Measurements from ENCODE around the gene ULK4.
A peak's percentile ranks its signal among the peaks of the same experiment; 100 is the strongest.

The ULK4 gene

DNA sequence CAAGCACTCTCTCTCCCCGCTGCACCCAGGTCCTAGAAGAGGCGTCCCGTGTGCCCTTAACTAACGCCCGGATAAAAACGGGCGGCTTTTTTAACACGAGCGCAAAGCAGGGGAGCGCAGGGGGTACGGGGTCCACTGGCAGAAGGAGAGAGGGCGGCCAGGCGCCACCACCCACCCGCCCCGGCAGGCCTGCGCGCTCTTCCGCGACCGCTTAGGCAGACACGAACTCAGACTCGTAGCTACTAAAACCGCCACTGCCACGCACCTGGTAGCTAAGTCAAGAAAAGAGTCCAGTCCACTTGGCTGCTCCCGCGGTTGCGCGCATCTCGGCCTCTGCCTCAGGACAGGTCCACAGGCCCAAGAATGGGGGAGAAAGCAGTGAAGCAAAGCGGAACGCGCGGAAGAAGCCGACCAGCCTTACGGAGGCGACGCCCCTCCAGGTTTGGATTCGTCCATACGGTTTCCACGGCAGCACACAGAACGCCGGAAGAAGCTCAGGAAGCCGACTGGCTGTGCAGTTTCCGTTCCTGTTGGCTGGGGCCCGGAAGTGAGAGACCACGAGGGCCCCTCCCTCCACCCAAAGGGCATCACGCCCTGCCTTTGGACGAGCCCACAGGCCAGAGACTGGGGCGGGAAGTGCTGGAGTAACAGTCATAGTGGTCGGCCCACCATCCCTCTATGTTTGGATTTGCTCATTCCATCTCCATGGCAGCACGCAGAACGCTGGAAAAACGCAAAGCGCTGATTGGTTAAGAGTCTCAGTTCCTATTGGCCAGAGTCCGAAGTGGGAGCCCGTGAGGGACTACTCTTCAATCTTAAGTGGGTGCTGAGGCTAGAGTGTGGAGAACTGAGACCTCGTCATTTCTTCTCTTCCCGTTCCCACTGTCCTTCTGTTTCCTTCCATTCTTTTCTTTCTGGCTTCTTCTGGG is at the start of gene ULK4:
Gene ULK4 (minus strand): TSS at position 353 of the 929 bp plus-strand sequence. CDS start 7,344 bp downstream, outside the sequence.
- Mint-ChIP-seq H3K9me3 (no peaks in the 10 kb centered on the region), H3K4me3 (peak within 1 kb of the TSS; percentile 93 to 99), H3K27me3 (no peaks in the 10 kb centered on the region), H3K36me3 (peaks cover 0 to 2% of the 10 kb centered on the region in 2 donors), H3K27ac (peak within 1 kb of the TSS; percentile 96), H3K4me1 (peaks cover 8 to 18% of the 10 kb centered on the region in 2 donors)
- ATAC-seq (replicated peaks) (peak; percentile 89 to 93), DNase-seq (peak; percentile 98)

- DNase-seq (no peak), ATAC-seq (replicated peaks) (no peak)
- Mint-ChIP-seq H3K27me3 (no peaks in the 10 kb centered on the region), H3K36me3 (peaks cover 10 to 16% of the 10 kb centered on the region in 2 donors), H3K4me1 (peaks cover 25 to 64% of the 10 kb centered on the region in 2 donors), H3K9me3 (no peaks in the 10 kb centered on the region), H3K27ac (no peak overlapping the region), H3K4me3 (no peak overlapping the region)
Measured at GRCh38 chr3:42010530-42010929, 48.6 kb upstream of the ULK4 start.

GRCh38 chr3:42009456-42009855 is 47.6 kb upstream of the ULK4 start:
- Mint-ChIP-seq H3K4me1 (peaks cover 22 to 53% of the 10 kb centered on the region in 2 donors), H3K9me3 (no peaks in the 10 kb centered on the region), H3K27ac (peak overlapping the region; percentile 31), H3K27me3 (no peaks in the 10 kb centered on the region), H3K4me3 (no peak overlapping the region), H3K36me3 (peaks cover under 1 to 5% of the 10 kb centered on the region in 2 donors)
- ATAC-seq (replicated peaks) (no peak), DNase-seq (no peak)

GRCh38 chr3:42007785-42008184 is 45.9 kb upstream of the ULK4 start:
- no peaks in the 10 kb centered on the region for H3K27me3 Mint-ChIP-seq

DNA sequence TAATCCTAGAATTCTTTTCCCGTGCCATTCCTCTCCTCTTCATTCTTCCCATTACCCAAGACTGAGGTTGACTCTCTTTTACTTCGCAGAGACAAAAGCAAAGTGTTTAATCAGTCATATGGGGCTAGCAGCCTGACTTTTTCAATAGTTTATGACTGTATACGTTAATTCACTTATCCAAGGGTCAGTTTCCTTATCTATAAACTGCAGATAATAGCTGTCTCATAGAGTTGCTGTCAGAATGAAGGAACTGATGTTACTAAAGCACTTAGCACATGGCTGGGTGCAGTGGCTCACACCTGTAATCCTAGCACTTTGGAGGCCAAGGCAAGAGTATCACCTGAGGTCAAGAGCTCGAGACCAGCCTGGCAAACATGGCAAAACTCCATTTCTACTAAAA is 43.5 kb upstream of the ULK4 start:
- Mint-ChIP-seq H3K4me1 (peaks cover 17 to 37% of the 10 kb centered on the region in 2 donors), H3K27me3 (no peaks in the 10 kb centered on the region), H3K27ac (no peak overlapping the region), H3K9me3 (peaks cover 2 to 4% of the 10 kb centered on the region in 2 donors), H3K36me3 (peaks cover 3 to 17% of the 10 kb centered on the region in 2 donors), H3K4me3 (no peak overlapping the region)
- ATAC-seq (replicated peaks) (no peak), DNase-seq (no peak)

More at GRCh38 chr3:42007785-42008184, 45.9 kb upstream of the ULK4 start:
- Mint-ChIP-seq H3K27ac (peak overlapping the region; percentile 9), H3K4me1 (peaks cover 22 to 48% of the 10 kb centered on the region in 2 donors), H3K9me3 (peaks cover 0 to 1% of the 10 kb centered on the region in 2 donors), H3K36me3 (peaks cover 0 to 6% of the 10 kb centered on the region in 2 donors), H3K4me3 (peak overlapping the region; percentile 4 to 10)
- peak; percentile 6 for DNase-seq
- ATAC-seq (replicated peaks): peak; percentile 35 to 50

- peaks cover 2 to 4% of the 10 kb centered on the region in 2 donors for H3K9me3 Mint-ChIP-seq
- ATAC-seq (replicated peaks) (no peak), DNase-seq (no peak)
- peaks cover 11 to 15% of the 10 kb centered on the region in 2 donors for H3K4me1 Mint-ChIP-seq
- no peak overlapping the region for H3K4me3 Mint-ChIP-seq
- peaks cover 3 to 13% of the 10 kb centered on the region in 2 donors for H3K36me3 Mint-ChIP-seq
- H3K27me3 Mint-ChIP-seq: no peaks in the 10 kb centered on the region
- H3K27ac Mint-ChIP-seq: no peak overlapping the region
Measured at GRCh38 chr3:42002790-42003189, 40.9 kb upstream of the ULK4 start.

- Mint-ChIP-seq H3K4me3 (no peak overlapping the region), H3K27ac (no peak overlapping the region), H3K9me3 (peaks cover 2 to 4% of the 10 kb centered on the region in 2 donors), H3K27me3 (no peaks in the 10 kb centered on the region), H3K36me3 (peaks cover 3 to 13% of the 10 kb centered on the region in 2 donors), H3K4me1 (peaks cover 8 to 13% of the 10 kb centered on the region in 2 donors)
- DNase-seq (no peak), ATAC-seq (replicated peaks) (no peak)
Measured at GRCh38 chr3:42001777-42002176, 39.9 kb upstream of the ULK4 start.

- Mint-ChIP-seq H3K9me3 (peaks cover 2 to 4% of the 10 kb centered on the region in 2 donors), H3K27ac (no peak overlapping the region), H3K27me3 (no peaks in the 10 kb centered on the region), H3K36me3 (peaks cover 3 to 13% of the 10 kb centered on the region in 2 donors), H3K4me1 (peaks cover 8 to 13% of the 10 kb centered on the region in 2 donors), H3K4me3 (no peak overlapping the region)
- no peak for DNase-seq
- no peak for ATAC-seq (replicated peaks)
Measured at GRCh38 chr3:41999909-42000308, 38.0 kb upstream of the ULK4 start.

- Mint-ChIP-seq H3K9me3 (peaks cover 2 to 4% of the 10 kb centered on the region in 2 donors), H3K27ac (peak overlapping the region; percentile 81), H3K4me3 (no peak overlapping the region), H3K4me1 (peaks cover 12 to 20% of the 10 kb centered on the region in 2 donors), H3K36me3 (peaks cover 3 to 12% of the 10 kb centered on the region in 2 donors), H3K27me3 (no peaks in the 10 kb centered on the region)
- ATAC-seq (replicated peaks) (peak; percentile 39 to 45), DNase-seq (no peak)
Measured at GRCh38 chr3:41997702-41998550, 36.0 kb upstream of the ULK4 start.

DNA sequence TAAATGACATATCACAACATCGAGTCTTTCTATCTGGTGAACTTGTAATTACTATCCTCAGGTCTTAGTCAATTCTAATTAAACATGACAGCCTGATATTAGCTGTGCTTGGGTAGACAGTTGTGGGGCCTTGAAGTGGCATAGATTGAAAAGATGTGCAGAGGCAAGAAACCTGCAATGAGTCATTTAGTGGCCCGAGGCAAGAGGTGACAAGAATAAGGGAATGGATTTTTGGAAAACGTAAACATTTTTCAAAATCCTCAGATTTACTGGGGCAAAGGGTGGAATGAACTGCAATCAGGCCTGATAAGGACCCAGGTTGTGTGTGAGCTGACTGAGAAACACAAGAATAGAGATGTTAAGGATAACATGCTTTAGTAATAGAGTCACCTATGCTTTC is 29.5 kb upstream of the ULK4 start:
- H3K36me3 Mint-ChIP-seq: no peaks in the 10 kb centered on the region
- DNase-seq: no peak
- no peaks in the 10 kb centered on the region for H3K9me3 Mint-ChIP-seq
- H3K4me1 Mint-ChIP-seq: peaks cover 6% of the 10 kb centered on the region in 2 donors
- ATAC-seq (replicated peaks): no peak
- no peaks in the 10 kb centered on the region for H3K27me3 Mint-ChIP-seq
- H3K27ac Mint-ChIP-seq: no peak overlapping the region
- H3K4me3 Mint-ChIP-seq: no peak overlapping the region

DNA sequence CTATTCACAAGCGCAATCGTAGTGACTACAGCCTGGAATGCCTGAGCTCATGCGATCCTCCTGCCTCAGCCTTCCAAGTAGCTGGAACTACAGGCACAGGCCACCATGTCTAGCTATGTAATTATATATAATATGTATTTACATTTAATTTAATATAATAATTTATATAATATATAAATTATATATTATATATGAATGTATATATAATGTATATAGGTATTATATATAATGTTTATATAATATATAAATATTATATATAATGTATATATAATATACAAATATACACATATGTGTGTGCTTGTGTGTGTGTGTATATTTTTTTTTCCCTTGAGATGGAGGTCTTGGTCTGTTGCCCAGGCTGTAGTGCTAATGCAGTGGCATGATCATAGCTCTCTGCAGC is 27.6 kb upstream of the ULK4 start:
- Mint-ChIP-seq H3K27ac (no peak overlapping the region), H3K9me3 (no peaks in the 10 kb centered on the region), H3K4me3 (no peak overlapping the region), H3K27me3 (no peaks in the 10 kb centered on the region), H3K4me1 (peaks cover 3 to 4% of the 10 kb centered on the region in 2 donors), H3K36me3 (no peaks in the 10 kb centered on the region)
- ATAC-seq (replicated peaks) (no peak), DNase-seq (no peak)

DNA sequence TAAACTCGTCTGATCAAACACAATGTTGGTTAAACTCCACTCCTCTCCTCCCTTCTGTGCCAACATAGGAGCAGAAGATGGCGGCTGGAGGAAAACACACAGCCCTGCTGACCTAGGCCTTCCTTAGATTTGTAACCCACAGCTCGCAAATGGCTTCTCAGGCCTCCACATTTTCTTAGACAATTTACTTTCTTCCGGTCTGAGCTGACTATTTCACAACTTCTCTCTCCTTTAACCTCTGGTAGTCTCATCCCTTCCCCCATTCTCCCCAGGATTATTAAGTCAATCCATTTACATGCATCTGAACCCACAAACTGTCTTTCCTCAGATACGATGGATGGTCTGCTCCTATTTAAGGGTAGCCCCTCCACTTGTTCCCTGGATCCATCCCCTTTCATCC is 25.7 kb upstream of the ULK4 start:
- H3K36me3 Mint-ChIP-seq: no peaks in the 10 kb centered on the region
- H3K27me3 Mint-ChIP-seq: no peaks in the 10 kb centered on the region
- no peak overlapping the region for H3K4me3 Mint-ChIP-seq
- no peak for ATAC-seq (replicated peaks)
- no peaks in the 10 kb centered on the region for H3K9me3 Mint-ChIP-seq
- no peak for DNase-seq
- no peak overlapping the region for H3K27ac Mint-ChIP-seq
- peaks cover 0 to 2% of the 10 kb centered on the region in 2 donors for H3K4me1 Mint-ChIP-seq

- Mint-ChIP-seq H3K4me3 (no peak overlapping the region), H3K27ac (no peak overlapping the region), H3K4me1 (peaks cover 0 to 2% of the 10 kb centered on the region in 2 donors), H3K9me3 (no peaks in the 10 kb centered on the region), H3K27me3 (no peaks in the 10 kb centered on the region), H3K36me3 (no peaks in the 10 kb centered on the region)
- ATAC-seq (replicated peaks) (no peak), DNase-seq (no peak)
Measured at GRCh38 chr3:41986561-41986960, 24.7 kb upstream of the ULK4 start.

DNA sequence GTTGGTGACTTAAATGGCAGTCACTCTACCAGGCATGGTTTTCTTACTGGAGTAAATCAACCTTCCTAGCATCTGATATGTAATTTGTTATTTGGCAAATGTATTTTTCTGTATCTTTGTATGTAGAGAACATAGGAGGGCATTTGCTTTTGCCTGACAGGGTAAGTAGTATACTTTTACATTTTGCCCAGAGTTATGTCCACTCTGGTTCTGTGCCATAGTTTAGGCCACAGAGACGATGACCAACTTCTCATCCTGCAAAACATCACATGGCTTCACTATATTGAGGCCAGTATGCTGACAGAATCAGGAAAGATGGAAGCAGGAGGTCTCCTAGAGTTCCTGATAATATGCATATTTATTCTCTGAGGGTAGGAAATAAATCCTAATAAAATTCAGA is 23.1 kb upstream of the ULK4 start:
- H3K27ac Mint-ChIP-seq: no peak overlapping the region
- no peaks in the 10 kb centered on the region for H3K36me3 Mint-ChIP-seq
- H3K4me1 Mint-ChIP-seq: peaks cover 0 to 2% of the 10 kb centered on the region in 2 donors
- DNase-seq: no peak
- no peak for ATAC-seq (replicated peaks)
- no peak overlapping the region for H3K4me3 Mint-ChIP-seq
- H3K9me3 Mint-ChIP-seq: no peaks in the 10 kb centered on the region
- H3K27me3 Mint-ChIP-seq: no peaks in the 10 kb centered on the region

Measured in stimulated activated naive B cell treated with anti-CD40 and anti-IgM and Interleukin-4, amounts not matched to agents 10 μg/mL and 1 μg/mL and 100 μg/mL, for 72 hours (primary cell).